Heart left ventricle (tissue), 16 donors: ENCODE results near the gene TRIM6. TPM values are rescaled to one million over a fixed set of nuclear protein-coding genes. Genes with fewer than 3 reads are reported as not detected.

Source experiments
- ATAC-seq, 4 donors: fragments of 200-7000 bp; cut with Tn5 transposase; one replicate each; pipeline ENCODE4 v1.9.1; 2020 to 2022; ENCODE audit warnings: moderate library complexity in 4 of 4, mild to moderate bottlenecking in 3 of 4, moderate number of reproducible peaks in 1 of 4
- DNase-seq, 5 donors: peaks; one replicate each; pipeline ENCODE4 v3.0.0-alpha.2; 2020
- H3K27ac ChIP-seq, 12 donors: fragments of 200-600 bp; sonication (generic) in 4 of 12; one replicate each; pipeline versions ENCODE4 v1.5.0 to v1.8.0; 2016 to 2022; ENCODE audit warnings: mild to moderate bottlenecking in 2 of 12
- H3K27me3 ChIP-seq, 9 donors: fragments of 200-600 bp; sonication (generic) in 2 of 9; one replicate each; pipeline versions ENCODE4 v1.5.1 to v1.8.0; 2016 to 2022; ENCODE audit warnings: mild to moderate bottlenecking in 3 of 9
- H3K36me3 ChIP-seq, 9 donors: fragments of 200-600 bp; sonication (generic) in 2 of 9; one replicate each; pipeline versions ENCODE4 v1.5.0 to v1.8.0; 2018 to 2022; ENCODE audit warnings: mild to moderate bottlenecking in 2 of 9
- H3K4me1 ChIP-seq, 12 donors: fragments of 200-600 bp; sonication (generic) in 4 of 12; one replicate each; pipeline versions ENCODE4 v1.5.0 to v1.8.0; 2016 to 2022; ENCODE audit warnings: mild to moderate bottlenecking in 3 of 12
- H3K4me3 ChIP-seq, 12 donors: fragments of 200-600 bp; sonication (generic) in 4 of 12; one replicate each; pipeline versions ENCODE4 v1.5.0 to v1.8.0; 2017 to 2022; ENCODE audit warnings: mild to moderate bottlenecking in 9 of 12, moderate library complexity in 4 of 12
- H3K9me3 ChIP-seq, 12 donors: fragments of 200-600 bp; sonication (generic) in 4 of 12; one replicate each; pipeline versions ENCODE4 v1.5.0 to v1.8.0; 2016 to 2022; ENCODE audit warnings: mild to moderate bottlenecking in 1 of 12
- POLR2A ChIP-seq, 2 donors: fragments of 450-650 bp; IDR thresholded peaks; one replicate each; pipeline ENCODE4 v1.6.1; 2017; ENCODE audit warnings: antibody characterized with exemption in 2 of 2, mild to moderate bottlenecking in 2 of 2, moderate library complexity in 2 of 2
- WGBS, 4 donors: extraction: QIAGEN DNeasy Blood & Tissue Kit in 2 of 4; methylation state at CpG; one replicate each; pipeline versions ENCODE4 v1.1.5 to v1.1.7; 2013 to 2018; 5-methylcytosine and 5-hydroxymethylcytosine counted together
- intact Hi-C, 10 donors: fragments of 100-400 bp; cut with DNase I; formaldehyde crosslinking; loops; one replicate each; pipeline versions ENCODE4 v1.11.1 to v1.14.2; 2022
- polyA plus RNA-seq, 2 donors: library from polyadenylated mRNA; stranded (reverse); fragments of 200-250 nt; gene quantifications; one replicate each; pipeline ENCODE4 v1.2.3, GENCODE V29; 2013
- total RNA-seq, 9 donors: library from RNA; depleted of rRNA in 2 of 9; stranded (reverse); fragments of >200 nt in 2 of 9; fragmentation: NEBNext Ultra II Directional in 3 of 9; extraction: Animal tissue kit (Norgen Biotek cat#: 25700) in 3 of 9; gene quantifications; one replicate each; pipeline versions ENCODE4 v1.1.0 to v1.2.4, GENCODE V29; 2016 to 2023
- TF ChIP-seq, protein P1 (sequence below), 12 donors: fragments of 200-600 bp; sonication (generic) in 4 of 12; IDR thresholded peaks; one replicate each; pipeline versions ENCODE4 v1.5.0 to v1.8.0; 2018 to 2022; ENCODE audit warnings: antibody characterized with exemption in 12 of 12, mild to moderate bottlenecking in 5 of 12
- donor health status: ischemic (EF 13 %, LVEDD 7.1; RV severe dilation, severe dysfunction).
- donor health status: healthy with polysubstance abuse.
- donor health status: DM: no; HTN: yes; CAD: no.
- donor health status: DM: no; HTN: no; CAD: no.
- donor health status: ischemic (EF 25% LVEDD 6.9; RV normal size, moderate dysfunction).
- donor health status: ischemic (EF 25% LVEDD 5.7; RV mildly dilated, moderate dysfunction).
- donor health status: healthy.
- donor health status: DM: yes; HTN: yes; CAD: no.
- donor health status: ischemic (EF 35%, LVEDD 5.7; RV mildly dilated, moderate dysfunction).
- donor health status: nonischemic (EF 11% LVEDD 7.7; RV severe dilation, severe dysfunction).
- donor health status: DM: yes; HTN: yes; CAD: no.
- donor health status: PGD.
- donor health status: ischemic (EF 29% LVEDD 5.4; RV normal size, mild dysfunction).
- donor health status: nonischemic (EF 23%, LVEDD 6.1; RV moderate dilation, normal function).

The TRIM6 gene
- total and polyA plus RNA-seq, 11 donors: 0.39 to 2.4 (median 1.0) TPM

GRCh38 chr11:5610446-5610845 lies 14.0 kb downstream of the TRIM6 start:
- no peak for ATAC-seq
- Histone ChIP-seq H3K9me3 (no peaks in the 10 kb centered on the region), H3K4me3 (no peak overlapping the region), H3K36me3 (peaks cover 0 to 5% (median 0%) of the 10 kb centered on the region in 9 donors), H3K27ac (no peak overlapping the region), H3K27me3 (no peaks in the 10 kb centered on the region), H3K4me1 (no peaks in the 10 kb centered on the region)
- no peak for DNase-seq
- WGBS, 4 donors: 73 to 86% (median 84%) methylated on average over 5 of the region's 5 CpGs
- TF ChIP-seq POLR2A (IDR thresholded peaks at IDR 0.05): no peak
- TF ChIP-seq, protein P1, sequence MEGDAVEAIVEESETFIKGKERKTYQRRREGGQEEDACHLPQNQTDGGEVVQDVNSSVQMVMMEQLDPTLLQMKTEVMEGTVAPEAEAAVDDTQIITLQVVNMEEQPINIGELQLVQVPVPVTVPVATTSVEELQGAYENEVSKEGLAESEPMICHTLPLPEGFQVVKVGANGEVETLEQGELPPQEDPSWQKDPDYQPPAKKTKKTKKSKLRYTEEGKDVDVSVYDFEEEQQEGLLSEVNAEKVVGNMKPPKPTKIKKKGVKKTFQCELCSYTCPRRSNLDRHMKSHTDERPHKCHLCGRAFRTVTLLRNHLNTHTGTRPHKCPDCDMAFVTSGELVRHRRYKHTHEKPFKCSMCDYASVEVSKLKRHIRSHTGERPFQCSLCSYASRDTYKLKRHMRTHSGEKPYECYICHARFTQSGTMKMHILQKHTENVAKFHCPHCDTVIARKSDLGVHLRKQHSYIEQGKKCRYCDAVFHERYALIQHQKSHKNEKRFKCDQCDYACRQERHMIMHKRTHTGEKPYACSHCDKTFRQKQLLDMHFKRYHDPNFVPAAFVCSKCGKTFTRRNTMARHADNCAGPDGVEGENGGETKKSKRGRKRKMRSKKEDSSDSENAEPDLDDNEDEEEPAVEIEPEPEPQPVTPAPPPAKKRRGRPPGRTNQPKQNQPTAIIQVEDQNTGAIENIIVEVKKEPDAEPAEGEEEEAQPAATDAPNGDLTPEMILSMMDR (IDR thresholded peaks at IDR 0.05): no peak
- intact Hi-C loops: no loop called here

GRCh38 chr11:5611627-5612026 lies 15.2 kb downstream of the TRIM6 start:
- WGBS, 4 donors: 92 to 95% (median 94%) methylated on average over 11 of the region's 11 CpGs
- Histone ChIP-seq H3K27me3 (no peaks in the 10 kb centered on the region), H3K9me3 (no peaks in the 10 kb centered on the region), H3K4me1 (no peaks in the 10 kb centered on the region), H3K4me3 (no peak overlapping the region), H3K27ac (no peak overlapping the region), H3K36me3 (no peaks in the 10 kb centered on the region)
- intact Hi-C loops: no loop called here
- no peak for TF ChIP-seq POLR2A (IDR thresholded peaks at IDR 0.05)
- TF ChIP-seq, protein P1 (IDR thresholded peaks at IDR 0.05): no peak
- ATAC-seq (no peak), DNase-seq (no peak)

GRCh38 chr11:5618807-5619206 lies 22.4 kb downstream of the TRIM6 start:
- TF ChIP-seq POLR2A (IDR thresholded peaks at IDR 0.05): no peak
- TF ChIP-seq, protein P1 (IDR thresholded peaks at IDR 0.05): no peak
- no peak overlapping the region for H3K27ac ChIP-seq
- no peak overlapping the region for H3K4me3 ChIP-seq
- H3K9me3 ChIP-seq: no peaks in the 10 kb centered on the region
- H3K27me3 ChIP-seq: no peaks in the 10 kb centered on the region
- 81 to 87% (median 86%) methylated on average over 3 of the region's 3 CpGs for WGBS, 4 donors
- intact Hi-C loops: no loop called here
- no peak for DNase-seq
- peaks cover 0 to 18% (median 7%) of the 10 kb centered on the region in 12 donors for H3K4me1 ChIP-seq
- no peak for ATAC-seq
- no peaks in the 10 kb centered on the region for H3K36me3 ChIP-seq

DNA sequence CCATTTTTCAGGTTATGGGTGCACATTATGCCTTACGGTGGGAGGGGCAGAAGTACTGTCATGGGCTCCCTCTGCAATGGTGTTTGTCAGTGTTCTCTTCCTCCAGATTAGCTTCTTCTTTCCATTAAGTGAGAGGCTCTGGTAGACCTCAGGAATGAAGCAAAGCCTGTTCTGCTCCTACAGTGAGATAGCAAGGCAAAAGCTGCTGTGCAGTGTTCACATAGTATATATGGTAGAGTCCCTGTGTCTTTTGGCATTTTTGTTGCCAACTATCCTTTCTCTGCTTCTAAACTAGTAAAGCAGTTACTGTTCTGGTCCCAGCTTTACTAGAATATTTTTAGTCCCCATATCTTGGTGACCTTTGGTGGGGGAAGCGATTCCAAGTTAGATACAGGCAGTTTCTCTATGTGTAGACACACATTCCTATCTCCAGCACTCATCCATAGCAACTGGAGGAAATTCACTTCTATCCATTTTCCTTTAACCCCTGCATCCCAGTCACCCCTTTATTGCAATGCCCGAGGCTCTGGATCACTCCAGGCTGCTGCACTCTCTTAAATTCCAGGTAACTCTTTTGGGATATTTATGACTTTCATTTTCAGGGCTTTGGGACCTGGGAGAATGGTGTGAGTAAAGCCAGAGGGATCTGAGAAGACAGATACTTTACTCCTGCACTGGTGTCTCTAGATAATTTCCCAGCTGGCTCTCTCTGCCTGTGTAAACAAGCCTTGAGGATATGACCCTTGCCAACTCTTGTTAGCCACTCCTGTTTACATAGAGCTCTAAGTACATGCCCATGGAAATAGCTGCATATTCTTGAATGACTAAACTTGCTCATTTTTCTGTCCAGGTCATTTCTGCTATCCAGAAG lies 24.4 kb downstream of the TRIM6 start:
- WGBS, 4 donors: 41 to 57% (median 46%) methylated on average over 3 of the region's 3 CpGs
- peak overlapping the region in 1 of 12 donors; percentile 31 for H3K27ac ChIP-seq

More for the DNA sequence above, 24.4 kb downstream of the TRIM6 start:
- no peaks in the 10 kb centered on the region for H3K27me3 ChIP-seq
- no peaks in the 10 kb centered on the region for H3K9me3 ChIP-seq
- no peak for DNase-seq
- ATAC-seq: peak in 3 of 4 donors; percentile 39 to 68 (median 48)
- no peak for TF ChIP-seq POLR2A (IDR thresholded peaks at IDR 0.05)
- TF ChIP-seq, protein P1 (IDR thresholded peaks at IDR 0.05): no peak
- peaks cover 0 to 32% (median 14%) of the 10 kb centered on the region in 12 donors for H3K4me1 ChIP-seq
- no peak overlapping the region for H3K4me3 ChIP-seq
- intact Hi-C loops: loop anchor here in 3 of 10 donors (5.0 to 10.0 kb wide), 3 partner anchors 64 to 74 kb away; partner anchors contain the start of genes TRIM22 (in 2 of the 3) and TRIM5 (in 2 of the 3)
- no peaks in the 10 kb centered on the region for H3K36me3 ChIP-seq
